Effector memory CD8-positive, alpha-beta T cell (primary cell): ENCODE measurements around the gene HTR3C.
A peak's percentile ranks its signal among the peaks of the same experiment; 100 is the strongest.
"Not testable (repeated sequence)": the region's sequence is repeated elsewhere in the genome, so short reads cannot be mapped to it uniquely, and the experiment has no call there.

ENCODE experiments used
- ATAC-seq: fragments of 150-1000 bp; cut with Tn5 transposase; replicated peaks from 2 replicates; pipeline ENCODE4 v1.10.0; 2021; ENCODE audit warnings: mild to moderate bottlenecking, moderate library complexity
- DNase-seq, 3 experiments: peaks; one replicate each; pipeline ENCODE4 v3.0.0; 2021
- H3K27ac Mint-ChIP-seq, 2 donors: one replicate each; pipeline ENCODE4 v1.8.0; 2022; ENCODE audit warnings: mild to moderate bottlenecking in 2 of 2, mixed read lengths in 2 of 2, moderate library complexity in 2 of 2
- H3K27me3 Mint-ChIP-seq, 2 donors: one replicate each; pipeline ENCODE4 v1.8.0; 2022; ENCODE audit warnings: mixed read lengths in 2 of 2
- H3K36me3 Mint-ChIP-seq: one replicate; pipeline ENCODE4 v1.8.0; 2022; ENCODE audit warnings: mild to moderate bottlenecking, moderate library complexity, mixed read lengths; ENCODE audit not compliant: insufficient read depth
- H3K4me1 Mint-ChIP-seq, 2 donors: one replicate each; pipeline ENCODE4 v1.8.0; 2022; ENCODE audit warnings: low read depth in 2 of 2, mixed read lengths in 2 of 2
- H3K4me3 Mint-ChIP-seq, 2 donors: one replicate each; pipeline ENCODE4 v1.8.0; 2022; ENCODE audit warnings: mild to moderate bottlenecking in 2 of 2, mixed read lengths in 2 of 2, moderate library complexity in 2 of 2
- H3K9me3 Mint-ChIP-seq, 2 donors: one replicate each; pipeline ENCODE4 v1.8.0; 2022; ENCODE audit warnings: mixed read lengths in 2 of 2

The HTR3C gene

GRCh38 chr3:184017672-184018423 is 35.0 kb upstream of the HTR3C start, which contains the start of gene ABCC5:
Gene ABCC5, minus strand, starts transcription at chr3:184017884. Its CDS starts 3,492 bp downstream, at chr3:184014392.
- DNase-seq (peak; percentile 63 to 70 (median 68)), ATAC-seq (peak; percentile 91)
- Mint-ChIP-seq H3K36me3 (peaks cover 21% of the 10 kb centered on the region), H3K4me1 (peaks cover 21 to 28% of the 10 kb centered on the region in 2 donors), H3K4me3 (peak within 1 kb of the TSS; percentile 99 to 100), H3K9me3 (no peaks in the 10 kb centered on the region), H3K27ac (peak within 1 kb of the TSS; percentile 85 to 93), H3K27me3 (peaks cover 11 to 12% of the 10 kb centered on the region in 2 donors)

- peak overlapping the region; percentile 85 to 93 for H3K27ac Mint-ChIP-seq
- H3K36me3 Mint-ChIP-seq = peaks cover 17% of the 10 kb centered on the region
- DNase-seq (no peak), ATAC-seq (no peak)
- no peaks in the 10 kb centered on the region for H3K9me3 Mint-ChIP-seq
- H3K4me1 Mint-ChIP-seq = peaks cover 21 to 28% of the 10 kb centered on the region in 2 donors
- H3K27me3 Mint-ChIP-seq = peaks cover 17 to 18% of the 10 kb centered on the region in 2 donors
- H3K4me3 Mint-ChIP-seq = peak overlapping the region; percentile 99 to 100
Measured at GRCh38 chr3:184018424-184018973, 34.3 kb upstream of the HTR3C start.

GRCh38 chr3:184022323-184022722 is 30.5 kb upstream of the HTR3C start:
- H3K9me3 Mint-ChIP-seq = no peaks in the 10 kb centered on the region
- no peak overlapping the region for H3K4me3 Mint-ChIP-seq
- H3K36me3 Mint-ChIP-seq = peaks cover 6% of the 10 kb centered on the region
- DNase-seq (no peak), ATAC-seq (no peak)
- H3K27ac Mint-ChIP-seq = no peak overlapping the region
- H3K27me3 Mint-ChIP-seq = peaks cover 18 to 37% of the 10 kb centered on the region in 2 donors
- peaks cover 10 to 11% of the 10 kb centered on the region in 2 donors for H3K4me1 Mint-ChIP-seq

GRCh38 chr3:184025256-184025655 is 27.6 kb upstream of the HTR3C start:
- DNase-seq, ATAC-seq, H3K4me1 Mint-ChIP-seq, H3K36me3 Mint-ChIP-seq, H3K4me3 Mint-ChIP-seq, H3K27ac Mint-ChIP-seq, H3K9me3 Mint-ChIP-seq: not testable (repeated sequence)
- H3K27me3 Mint-ChIP-seq = peaks cover 29 to 36% of the 10 kb centered on the region in 2 donors

GRCh38 chr3:184028275-184028890 is 24.5 kb upstream of the HTR3C start:
- ATAC-seq, H3K9me3 Mint-ChIP-seq, H3K4me1 Mint-ChIP-seq, DNase-seq, H3K36me3 Mint-ChIP-seq, H3K27ac Mint-ChIP-seq, H3K4me3 Mint-ChIP-seq: not testable (repeated sequence)
- H3K27me3 Mint-ChIP-seq = peaks cover 13 to 35% of the 10 kb centered on the region in 2 donors

- DNase-seq = no peak
- ATAC-seq = no peak
- Mint-ChIP-seq H3K4me1 (no peaks in the 10 kb centered on the region), H3K4me3 (no peak overlapping the region), H3K9me3 (no peaks in the 10 kb centered on the region), H3K27ac (no peak overlapping the region), H3K36me3 (no peaks in the 10 kb centered on the region), H3K27me3 (peaks cover 11 to 38% of the 10 kb centered on the region in 2 donors)
Measured at GRCh38 chr3:184029443-184029842, 23.4 kb upstream of the HTR3C start.

- no peaks in the 10 kb centered on the region for H3K9me3 Mint-ChIP-seq
- no peak for DNase-seq
- H3K27me3 Mint-ChIP-seq = peaks cover 11 to 39% of the 10 kb centered on the region in 2 donors
Measured at GRCh38 chr3:184030536-184030935, 22.3 kb upstream of the HTR3C start.

GRCh38 chr3:184031187-184031792 is 21.6 kb upstream of the HTR3C start, which contains the start of gene HTR3D:
Gene HTR3D, plus strand, starts transcription at chr3:184031742. Its CDS starts 0 bp downstream, at chr3:184031742.
- no peak for ATAC-seq
- peaks cover 11 to 37% of the 10 kb centered on the region in 2 donors for H3K27me3 Mint-ChIP-seq
- H3K4me3 Mint-ChIP-seq = no peak within 1 kb of the TSS
- H3K36me3 Mint-ChIP-seq = no peaks in the 10 kb centered on the region
- peak within 1 kb of the TSS in 1 of 2 donors; percentile 15 for H3K27ac Mint-ChIP-seq
- no peaks in the 10 kb centered on the region for H3K4me1 Mint-ChIP-seq
- no peak for DNase-seq
- H3K9me3 Mint-ChIP-seq = no peaks in the 10 kb centered on the region

More at GRCh38 chr3:184030536-184030935, 22.3 kb upstream of the HTR3C start:
- no peak overlapping the region for H3K27ac Mint-ChIP-seq
- no peak overlapping the region for H3K4me3 Mint-ChIP-seq
- H3K36me3 Mint-ChIP-seq = no peaks in the 10 kb centered on the region
- ATAC-seq = no peak
- no peaks in the 10 kb centered on the region for H3K4me1 Mint-ChIP-seq

GRCh38 chr3:184037816-184038215 is 15.0 kb upstream of the HTR3C start:
- Mint-ChIP-seq H3K27ac (no peak overlapping the region), H3K27me3 (peaks cover 7 to 33% of the 10 kb centered on the region in 2 donors), H3K9me3 (no peaks in the 10 kb centered on the region), H3K4me3 (no peak overlapping the region), H3K36me3 (no peaks in the 10 kb centered on the region), H3K4me1 (no peaks in the 10 kb centered on the region)
- DNase-seq (no peak), ATAC-seq (no peak)

- not testable (repeated sequence) for ATAC-seq, H3K4me3 Mint-ChIP-seq, DNase-seq, H3K27ac Mint-ChIP-seq, H3K9me3 Mint-ChIP-seq, H3K36me3 Mint-ChIP-seq, H3K4me1 Mint-ChIP-seq
- peaks cover 7 to 28% of the 10 kb centered on the region in 2 donors for H3K27me3 Mint-ChIP-seq
Measured at GRCh38 chr3:184038307-184038706, 14.5 kb upstream of the HTR3C start.

- DNase-seq = no peak
- H3K36me3 Mint-ChIP-seq = no peaks in the 10 kb centered on the region
- H3K9me3 Mint-ChIP-seq = no peaks in the 10 kb centered on the region
- H3K4me1 Mint-ChIP-seq = no peaks in the 10 kb centered on the region
- no peak for ATAC-seq
- H3K27me3 Mint-ChIP-seq = peaks cover 7 to 17% of the 10 kb centered on the region in 2 donors
- no peak overlapping the region for H3K4me3 Mint-ChIP-seq
- H3K27ac Mint-ChIP-seq = no peak overlapping the region
Measured at GRCh38 chr3:184039414-184039813, 13.4 kb upstream of the HTR3C start.

- Mint-ChIP-seq H3K27ac (no peak overlapping the region), H3K4me1 (no peaks in the 10 kb centered on the region), H3K36me3 (no peaks in the 10 kb centered on the region), H3K9me3 (no peaks in the 10 kb centered on the region), H3K27me3 (peaks cover 11 to 15% of the 10 kb centered on the region in 2 donors), H3K4me3 (no peak overlapping the region)
- DNase-seq (no peak), ATAC-seq (no peak)
Measured at GRCh38 chr3:184040010-184040409, 12.8 kb upstream of the HTR3C start.

GRCh38 chr3:184042617-184043016 is 10.2 kb upstream of the HTR3C start:
- Mint-ChIP-seq H3K27me3 (peaks cover 12 to 13% of the 10 kb centered on the region in 2 donors), H3K27ac (no peak overlapping the region), H3K9me3 (no peaks in the 10 kb centered on the region), H3K4me3 (no peak overlapping the region), H3K4me1 (no peaks in the 10 kb centered on the region), H3K36me3 (no peaks in the 10 kb centered on the region)
- no peak for ATAC-seq
- DNase-seq = no peak
